HFFc6 (cell line): Measurements from ENCODE around the gene DCAF7. TPM values are rescaled to one million over a fixed set of nuclear protein-coding genes. Genes with fewer than 3 reads are reported as not detected.

ENCODE experiments used
- DNase-seq: peaks from one replicate; pipeline ENCODE4 v3.0.0-alpha.2; 2018
- H3K27ac Mint-ChIP-seq: 2 replicates; pipeline ENCODE4 v1.8.0; 2020; ENCODE audit warnings: mild to moderate bottlenecking, mixed read lengths
- H3K27me3 Mint-ChIP-seq: 2 replicates; pipeline ENCODE4 v1.8.0; 2021; ENCODE audit warnings: mild to moderate bottlenecking, moderate library complexity, mixed read lengths; ENCODE audit not compliant: insufficient read depth
- H3K36me3 Mint-ChIP-seq: 2 replicates; pipeline ENCODE4 v1.8.0; 2021; ENCODE audit warnings: low read depth, mixed read lengths
- H3K4me1 Mint-ChIP-seq: 2 replicates; pipeline ENCODE4 v1.8.0; 2020; ENCODE audit warnings: low read depth, mixed read lengths
- H3K4me3 Mint-ChIP-seq: 2 replicates; pipeline ENCODE4 v1.8.0; 2020; ENCODE audit warnings: mild to moderate bottlenecking, moderate library complexity, mixed read lengths
- H3K9me3 Mint-ChIP-seq: 2 replicates; pipeline ENCODE4 v1.8.0; 2020; ENCODE audit warnings: mild to moderate bottlenecking, mixed read lengths
- CTCF ChIP-seq: fragments of 200-600 bp; sonication (generic); IDR thresholded peaks from 2 replicates; pipeline ENCODE4 v1.5.0; 2021; ENCODE audit warnings: antibody characterized with exemption, mild to moderate bottlenecking
- total RNA-seq, 6 experiments: library from RNA; stranded (reverse); fragmentation: NEBNext Ultra II Directional; extraction: Animal tissue kit (Norgen Biotek cat#: 25700); gene quantifications; 2 replicates in 1 of 6; 3 replicates in 5 of 6; pipeline ENCODE4 v1.2.3, GENCODE V29; 2021

Gene DCAF7
- total RNA-seq, 6 experiments from 2014 or later = 58.6 to 67.0 (median 63.3) TPM

GRCh38 chr17:63611354-63611753, 61.1 kb downstream of the DCAF7 start:
- no peak for DNase-seq
- H3K27me3 Mint-ChIP-seq = no peaks in the 10 kb centered on the region; the same call in none of the 2 replicates
- 0 out of 2 replicates have a peak, but pooled peaks cover under 1% of the 10 kb centered on the region for H3K4me1 Mint-ChIP-seq
- no peaks in the 10 kb centered on the region for H3K9me3 Mint-ChIP-seq
- H3K4me3 Mint-ChIP-seq = no peak overlapping the region
- H3K27ac Mint-ChIP-seq = no peak overlapping the region
- no peak for TF ChIP-seq CTCF
- H3K36me3 Mint-ChIP-seq = no peaks in the 10 kb centered on the region; the same call in 1 of the 2 replicates

- no peak for TF ChIP-seq CTCF
- Mint-ChIP-seq H3K27ac (no peak overlapping the region), H3K27me3 (peaks cover under 1% of the 10 kb centered on the region), H3K36me3 (no peaks in the 10 kb centered on the region), H3K9me3 (no peaks in the 10 kb centered on the region), H3K4me1 (0 out of 2 replicates have a peak, but pooled peaks cover 5% of the 10 kb centered on the region), H3K4me3 (no peak overlapping the region)
- DNase-seq = no peak
Measured at GRCh38 chr17:63613663-63614062, 63.4 kb downstream of the DCAF7 start.

GRCh38 chr17:63621229-63621683, 71.0 kb downstream of the DCAF7 start:
- Mint-ChIP-seq H3K4me3 (peak overlapping the region; percentile 86), H3K9me3 (no peaks in the 10 kb centered on the region), H3K4me1 (peaks cover 39% of the 10 kb centered on the region), H3K27ac (peak overlapping the region; percentile 62), H3K27me3 (peaks cover 4% of the 10 kb centered on the region), H3K36me3 (no peaks in the 10 kb centered on the region)
- no peak for TF ChIP-seq CTCF
- DNase-seq = no peak

- H3K9me3 Mint-ChIP-seq = no peaks in the 10 kb centered on the region
- H3K4me1 Mint-ChIP-seq = peaks cover 40% of the 10 kb centered on the region
- no peaks in the 10 kb centered on the region for H3K36me3 Mint-ChIP-seq
- peak; percentile 100 for DNase-seq
- H3K4me3 Mint-ChIP-seq = peak within 1 kb of the TSS; percentile 98
- peak within 1 kb of the TSS; percentile 86 for H3K27ac Mint-ChIP-seq
- peak; percentile 49 for TF ChIP-seq CTCF
- peaks cover 4% of the 10 kb centered on the region for H3K27me3 Mint-ChIP-seq
Measured at GRCh38 chr17:63621684-63622573, 71.7 kb downstream of the DCAF7 start, which contains the start of gene MAP3K3. Gene MAP3K3, plus strand, starts transcription at chr17:63622417. Its CDS starts 343 bp downstream, at chr17:63622760.

GRCh38 chr17:63622574-63623390, 72.5 kb downstream of the DCAF7 start:
- no peaks in the 10 kb centered on the region for H3K36me3 Mint-ChIP-seq
- peak overlapping the region; percentile 86 for H3K27ac Mint-ChIP-seq
- H3K27me3 Mint-ChIP-seq = peaks cover 4% of the 10 kb centered on the region
- H3K4me1 Mint-ChIP-seq = peaks cover 45% of the 10 kb centered on the region
- peak overlapping the region; percentile 98 for H3K4me3 Mint-ChIP-seq
- TF ChIP-seq CTCF = no peak
- peak; percentile 45 for DNase-seq
- no peaks in the 10 kb centered on the region for H3K9me3 Mint-ChIP-seq
